OCI-LY7 (cell line): ENCODE measurements around the gene EXOC5. TPM values are rescaled to one million over a fixed set of nuclear protein-coding genes. Genes with fewer than 3 reads are reported as not detected.

Source experiments
- BruUV-seq: library from RNA; stranded (reverse); fragments of 400-500 nt; replicated peaks from 2 replicates; lab custom pipeline; 2021; lab: Mats Ljungman, UMichigan
- CTCF ChIA-PET: fragments of 300-600 bp; sonication (Branson Sonifier 250); formaldehyde crosslinking; loops from one replicate; lab custom pipeline; 2022; ENCODE audit warnings: antibody characterized with exemption; ENCODE audit not compliant: unreplicated experiment; lab: Charles Lee
- POLR2A ChIA-PET: fragments of 300-600 bp; sonication (Branson Sonifier 250); formaldehyde crosslinking; loops from one replicate; lab custom pipeline; 2022; ENCODE audit warnings: antibody characterized with exemption; lab: Charles Lee
- DNase-seq: peaks from one replicate; pipeline ENCODE4 v3.0.0-alpha.2; 2015; ENCODE audit warnings: low spot score
- H2AFZ ChIP-seq: fragments of 200-600 bp; sonication (generic), shearing (Covaris generic); 2 replicates; pipeline ENCODE4 v1.6.1; 2014; ENCODE audit warnings: mild to moderate bottlenecking, antibody characterized with exemption, low read length, moderate library complexity
- H3K27ac ChIP-seq: fragments of 200-600 bp; sonication (generic); 2 replicates; pipeline ENCODE4 v1.5.1; 2014; ENCODE audit warnings: mixed run types, low read depth, mild to moderate bottlenecking, moderate library complexity, low read length, inconsistent platforms; ENCODE audit not compliant: poor library complexity, severe bottlenecking
- H3K36me3 ChIP-seq: fragments of 200-600 bp; sonication (generic); 2 replicates; pipeline ENCODE4 v1.6.1; 2014; ENCODE audit warnings: mild to moderate bottlenecking, antibody characterized with exemption, low read length, moderate library complexity, mixed read lengths; ENCODE audit not compliant: insufficient read depth
- H3K4me1 ChIP-seq: fragments of 200-600 bp; sonication (generic); 2 replicates; pipeline ENCODE4 v1.5.1; 2014; ENCODE audit warnings: mild to moderate bottlenecking, low read length; ENCODE audit not compliant: insufficient read depth, poor library complexity, severe bottlenecking
- H3K4me2 ChIP-seq: fragments of 200-600 bp; sonication (generic); 2 replicates; pipeline ENCODE4 v1.6.1; 2014; ENCODE audit warnings: mild to moderate bottlenecking, low read length
- H3K4me3 ChIP-seq: fragments of 200-600 bp; sonication (generic); 2 replicates; pipeline ENCODE4 v1.5.1; 2014; ENCODE audit warnings: mild to moderate bottlenecking, low read depth, low read length; ENCODE audit not compliant: poor library complexity, severe bottlenecking
- H3K79me2 ChIP-seq: fragments of 200-600 bp; sonication (generic); 2 replicates; pipeline ENCODE4 v1.6.1; 2016; ENCODE audit warnings: low read depth, mild to moderate bottlenecking, low read length, moderate library complexity, mixed read lengths; ENCODE audit not compliant: insufficient read depth
- H3K9me2 ChIP-seq: fragments of 200-600 bp; sonication (generic); 2 replicates; pipeline ENCODE4 v1.6.1; 2016; ENCODE audit warnings: mild to moderate bottlenecking, low read length, mixed read lengths; ENCODE audit not compliant: insufficient read depth
- H3K9me3 ChIP-seq: fragments of 200-600 bp; sonication (generic); 2 replicates; pipeline ENCODE4 v1.6.1; 2014; ENCODE audit warnings: mild to moderate bottlenecking, mixed run types, low read length, mixed read lengths
- H4K20me1 ChIP-seq: fragments of 200-600 bp; sonication (generic); 2 replicates; pipeline ENCODE4 v1.6.1; 2014; ENCODE audit warnings: mild to moderate bottlenecking, antibody characterized with exemption, low read length, moderate library complexity, mixed read lengths; ENCODE audit not compliant: insufficient read depth
- EZH2phosphoT487 ChIP-seq: fragments of 200-600 bp; sonication (generic); IDR thresholded peaks from 2 replicates; pipeline ENCODE4 v1.6.1; 2018; ENCODE audit warnings: low read depth, borderline replicate concordance, mild to moderate bottlenecking, mixed run types, antibody characterized with exemption, low read length, moderate library complexity, mixed read lengths
- intact Hi-C: fragments of 100-400 bp; cut with micrococcal nuclease; formaldehyde crosslinking; loops from one replicate; pipeline ENCODE4 v1.10.0; 2022; ENCODE audit not compliant: unreplicated experiment
- total RNA-seq, 2 experiments: library from RNA; depleted of rRNA in 1 of 2; stranded (reverse); fragments of >200 nt in 1 of 2; shearing (Covaris generic) in 1 of 2; gene quantifications; 2 replicates each; pipeline ENCODE4 v1.2.3, GENCODE V29; 2014 to 2022
- TF ChIP-seq, protein P1 (sequence below): fragments of 200-600 bp; sonication (generic); conservative IDR thresholded peaks from 2 replicates; pipeline ENCODE4 v1.5.1; 2014; ENCODE audit warnings: mild to moderate bottlenecking, antibody characterized with exemption, low read length, moderate library complexity, mixed read lengths

EXOC5 gene
- total RNA-seq, 2 experiments from 2014 or later, result 26.9 to 69.4 TPM

DNA sequence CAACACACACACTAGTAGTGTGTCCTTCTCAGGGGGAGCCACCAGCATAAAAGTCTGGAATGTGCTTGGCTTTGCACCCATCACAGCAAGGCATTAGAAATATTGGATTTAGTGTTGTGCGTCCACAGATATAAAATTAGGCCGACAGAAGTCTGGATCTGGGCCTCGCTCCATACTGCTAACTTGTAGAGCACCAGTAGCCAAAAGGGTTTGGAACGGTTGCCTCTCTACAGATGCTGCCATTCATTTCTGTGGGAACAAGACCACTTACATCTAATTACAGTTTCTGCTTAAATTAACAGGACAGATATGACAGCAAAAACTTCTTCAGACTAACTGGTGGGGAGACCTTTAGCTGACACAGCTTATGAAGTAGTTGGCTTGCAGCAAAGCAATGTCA is 94.2 kb downstream of the EXOC5 start:
- H3K27ac ChIP-seq, result no peak overlapping the region
- intact Hi-C loops, result no loop called here
- no peaks in the 10 kb centered on the region for H3K9me3 ChIP-seq
- no peaks in the 10 kb centered on the region for H3K4me1 ChIP-seq
- POLR2A ChIA-PET, result interaction anchor here (0.6 to 0.7 kb wide), 2 partner anchors 10 to 43 kb away, joined by 4 to 6 read pairs; no protein-coding TSS in a partner anchor
- no peaks in the 10 kb centered on the region for H3K36me3 ChIP-seq
- no peak overlapping the region for H3K4me3 ChIP-seq
- H3K9me2 ChIP-seq, result no peaks in the 10 kb centered on the region
- no peak for DNase-seq
- CTCF ChIA-PET, result no interaction called here
- H3K4me2 ChIP-seq, result no peak overlapping the region
- H4K20me1 ChIP-seq, result no peaks in the 10 kb centered on the region
- H2AFZ ChIP-seq, result no peak overlapping the region
- TF ChIP-seq, protein P1, sequence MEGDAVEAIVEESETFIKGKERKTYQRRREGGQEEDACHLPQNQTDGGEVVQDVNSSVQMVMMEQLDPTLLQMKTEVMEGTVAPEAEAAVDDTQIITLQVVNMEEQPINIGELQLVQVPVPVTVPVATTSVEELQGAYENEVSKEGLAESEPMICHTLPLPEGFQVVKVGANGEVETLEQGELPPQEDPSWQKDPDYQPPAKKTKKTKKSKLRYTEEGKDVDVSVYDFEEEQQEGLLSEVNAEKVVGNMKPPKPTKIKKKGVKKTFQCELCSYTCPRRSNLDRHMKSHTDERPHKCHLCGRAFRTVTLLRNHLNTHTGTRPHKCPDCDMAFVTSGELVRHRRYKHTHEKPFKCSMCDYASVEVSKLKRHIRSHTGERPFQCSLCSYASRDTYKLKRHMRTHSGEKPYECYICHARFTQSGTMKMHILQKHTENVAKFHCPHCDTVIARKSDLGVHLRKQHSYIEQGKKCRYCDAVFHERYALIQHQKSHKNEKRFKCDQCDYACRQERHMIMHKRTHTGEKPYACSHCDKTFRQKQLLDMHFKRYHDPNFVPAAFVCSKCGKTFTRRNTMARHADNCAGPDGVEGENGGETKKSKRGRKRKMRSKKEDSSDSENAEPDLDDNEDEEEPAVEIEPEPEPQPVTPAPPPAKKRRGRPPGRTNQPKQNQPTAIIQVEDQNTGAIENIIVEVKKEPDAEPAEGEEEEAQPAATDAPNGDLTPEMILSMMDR, result no peak
- no peak for TF ChIP-seq EZH2phosphoT487
- no peaks in the 10 kb centered on the region for H3K79me2 ChIP-seq
- BruUV-seq, result no TSS peak

DNA sequence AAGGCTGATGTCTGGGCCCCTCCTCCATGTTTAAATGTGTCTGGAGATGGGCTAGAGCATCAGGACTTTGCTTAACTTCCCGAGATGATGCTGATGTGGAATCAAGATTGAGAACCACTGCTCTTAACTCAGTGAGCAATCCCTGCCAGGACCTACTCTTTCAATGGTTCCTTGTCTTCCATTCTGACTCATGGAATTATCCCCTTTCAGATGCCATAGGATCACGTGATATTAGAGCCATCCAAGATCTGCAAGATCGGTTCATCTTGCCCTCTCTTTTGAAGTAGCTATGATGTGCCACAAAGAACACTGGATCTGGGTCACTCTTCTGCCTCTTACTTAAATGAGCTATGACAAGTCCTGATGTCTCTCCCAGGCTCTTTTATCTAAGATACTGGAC is 96.8 kb downstream of the EXOC5 start:
- Histone ChIP-seq H3K9me2 (no peaks in the 10 kb centered on the region), H3K4me3 (no peak overlapping the region), H3K79me2 (no peaks in the 10 kb centered on the region), H3K4me1 (no peaks in the 10 kb centered on the region), H3K4me2 (no peak overlapping the region), H3K36me3 (no peaks in the 10 kb centered on the region), H4K20me1 (no peaks in the 10 kb centered on the region), H2AFZ (no peak overlapping the region), H3K9me3 (no peaks in the 10 kb centered on the region), H3K27ac (no peak overlapping the region)
- no TSS peak for BruUV-seq
- no peak for TF ChIP-seq EZH2phosphoT487
- TF ChIP-seq, protein P1, result no peak
- POLR2A ChIA-PET, result no interaction called here
- no peak for DNase-seq
- CTCF ChIA-PET, result no interaction called here
- intact Hi-C loops, result no loop called here

DNA sequence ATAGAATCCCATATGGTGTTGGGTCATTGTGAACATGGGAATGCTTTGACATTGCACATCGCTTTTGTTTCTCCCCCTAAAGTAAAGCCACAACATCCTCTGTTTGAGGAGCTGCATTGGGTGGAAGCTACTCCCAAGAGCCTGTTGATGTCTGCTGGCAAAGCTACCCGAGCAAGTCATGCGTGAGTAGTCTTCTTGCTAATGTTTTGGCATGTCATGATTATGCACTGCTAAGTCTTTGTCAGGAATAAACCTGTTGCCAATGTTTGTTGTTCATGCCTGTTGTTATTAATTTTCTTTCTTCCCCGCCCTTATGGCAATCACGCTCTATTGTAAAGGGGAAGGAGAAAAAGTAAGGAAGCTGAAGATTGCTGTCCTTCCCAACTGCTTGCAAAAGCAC is 97.3 kb downstream of the EXOC5 start:
- H3K4me2 ChIP-seq, result no peak overlapping the region
- no peak overlapping the region for H3K27ac ChIP-seq
- no peaks in the 10 kb centered on the region for H4K20me1 ChIP-seq
- no TSS peak for BruUV-seq
- no peak overlapping the region for H2AFZ ChIP-seq
- no peak for TF ChIP-seq EZH2phosphoT487
- TF ChIP-seq, protein P1, result no peak
- DNase-seq, result no peak
- no peak overlapping the region for H3K4me3 ChIP-seq
- ChIA-PET CTCF (no interaction called here), POLR2A (no interaction called here)
- H3K9me2 ChIP-seq, result no peaks in the 10 kb centered on the region
- no peaks in the 10 kb centered on the region for H3K4me1 ChIP-seq
- H3K9me3 ChIP-seq, result no peaks in the 10 kb centered on the region
- H3K36me3 ChIP-seq, result no peaks in the 10 kb centered on the region
- intact Hi-C loops, result no loop called here
- no peaks in the 10 kb centered on the region for H3K79me2 ChIP-seq
